Spleen (tissue), 7 donors: ENCODE results near the gene CD8B2.
"Not testable (repeated sequence)": the region's sequence is repeated elsewhere in the genome, so short reads cannot be mapped to it uniquely, and the experiment has no call there.

Experiments
- POLR2A ChIP-seq, 3 donors: fragments of 450-650 bp; IDR thresholded peaks; one replicate each; pipeline ENCODE4 v1.5.1; 2017; ENCODE audit warnings: antibody characterized with exemption in 3 of 3, mild to moderate bottlenecking in 1 of 3
- TF ChIP-seq, protein P1 (sequence below), 11 experiments: fragments of 200-600 bp in 7 of 11; fragments of 450-650 bp in 4 of 11; sonication (generic) in 4 of 11; IDR thresholded peaks in 8 of 11; conservative IDR thresholded peaks in 3 of 11; 1 replicate in 7 of 11; 2 replicates in 4 of 11; pipeline versions ENCODE4 v1.4.0 to v1.8.0; 2016 to 2021; ENCODE audit warnings: antibody characterized with exemption in 11 of 11, inconsistent platforms in 4 of 11, mild to moderate bottlenecking in 1 of 11
- donor health status: DM: no; HTN: no; CAD: no; lungs with moderate emphysema.
- donor health status: DM: no; HTN: no; CAD: no.
- donor health status: DM: no; HTN: no; CAD: no.

DNA sequence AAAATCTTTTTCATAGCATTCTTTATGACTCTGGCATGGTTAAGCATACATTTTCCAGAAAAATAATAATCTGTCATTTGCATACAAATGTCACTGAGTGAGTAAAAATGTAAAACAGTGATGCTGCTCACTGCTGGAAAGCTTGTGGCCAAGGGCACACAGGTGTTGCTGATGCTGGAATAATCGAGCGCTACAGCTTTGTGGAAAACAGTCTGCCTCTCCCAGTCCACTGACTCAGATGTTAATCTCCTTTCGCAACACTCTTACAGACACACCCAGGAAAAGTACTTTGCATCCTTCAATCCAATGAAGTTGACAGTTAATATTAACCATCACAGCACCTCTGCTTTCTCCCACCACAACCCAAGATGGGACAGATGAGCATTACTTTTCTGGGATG is 27.7 kb downstream of the CD8B2 start:
- TF ChIP-seq, protein P1, sequence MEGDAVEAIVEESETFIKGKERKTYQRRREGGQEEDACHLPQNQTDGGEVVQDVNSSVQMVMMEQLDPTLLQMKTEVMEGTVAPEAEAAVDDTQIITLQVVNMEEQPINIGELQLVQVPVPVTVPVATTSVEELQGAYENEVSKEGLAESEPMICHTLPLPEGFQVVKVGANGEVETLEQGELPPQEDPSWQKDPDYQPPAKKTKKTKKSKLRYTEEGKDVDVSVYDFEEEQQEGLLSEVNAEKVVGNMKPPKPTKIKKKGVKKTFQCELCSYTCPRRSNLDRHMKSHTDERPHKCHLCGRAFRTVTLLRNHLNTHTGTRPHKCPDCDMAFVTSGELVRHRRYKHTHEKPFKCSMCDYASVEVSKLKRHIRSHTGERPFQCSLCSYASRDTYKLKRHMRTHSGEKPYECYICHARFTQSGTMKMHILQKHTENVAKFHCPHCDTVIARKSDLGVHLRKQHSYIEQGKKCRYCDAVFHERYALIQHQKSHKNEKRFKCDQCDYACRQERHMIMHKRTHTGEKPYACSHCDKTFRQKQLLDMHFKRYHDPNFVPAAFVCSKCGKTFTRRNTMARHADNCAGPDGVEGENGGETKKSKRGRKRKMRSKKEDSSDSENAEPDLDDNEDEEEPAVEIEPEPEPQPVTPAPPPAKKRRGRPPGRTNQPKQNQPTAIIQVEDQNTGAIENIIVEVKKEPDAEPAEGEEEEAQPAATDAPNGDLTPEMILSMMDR (IDR thresholded peaks at IDR 0.05 in 8 of 11, conservative IDR thresholded peaks at IDR 0.05 in 3 of 11): not testable (repeated sequence)
- not testable (repeated sequence) for TF ChIP-seq POLR2A (IDR thresholded peaks at IDR 0.05)
